CD1c-positive myeloid dendritic cell (primary cell): ENCODE measurements around the gene CDH13.
A peak's percentile ranks its signal among the peaks of the same experiment; 100 is the strongest.

Experiments used
- DNase-seq: peaks from one replicate; pipeline ENCODE4 v3.0.0-alpha.2; 2016; ENCODE audit errors: extremely low spot score

Gene CDH13

DNA sequence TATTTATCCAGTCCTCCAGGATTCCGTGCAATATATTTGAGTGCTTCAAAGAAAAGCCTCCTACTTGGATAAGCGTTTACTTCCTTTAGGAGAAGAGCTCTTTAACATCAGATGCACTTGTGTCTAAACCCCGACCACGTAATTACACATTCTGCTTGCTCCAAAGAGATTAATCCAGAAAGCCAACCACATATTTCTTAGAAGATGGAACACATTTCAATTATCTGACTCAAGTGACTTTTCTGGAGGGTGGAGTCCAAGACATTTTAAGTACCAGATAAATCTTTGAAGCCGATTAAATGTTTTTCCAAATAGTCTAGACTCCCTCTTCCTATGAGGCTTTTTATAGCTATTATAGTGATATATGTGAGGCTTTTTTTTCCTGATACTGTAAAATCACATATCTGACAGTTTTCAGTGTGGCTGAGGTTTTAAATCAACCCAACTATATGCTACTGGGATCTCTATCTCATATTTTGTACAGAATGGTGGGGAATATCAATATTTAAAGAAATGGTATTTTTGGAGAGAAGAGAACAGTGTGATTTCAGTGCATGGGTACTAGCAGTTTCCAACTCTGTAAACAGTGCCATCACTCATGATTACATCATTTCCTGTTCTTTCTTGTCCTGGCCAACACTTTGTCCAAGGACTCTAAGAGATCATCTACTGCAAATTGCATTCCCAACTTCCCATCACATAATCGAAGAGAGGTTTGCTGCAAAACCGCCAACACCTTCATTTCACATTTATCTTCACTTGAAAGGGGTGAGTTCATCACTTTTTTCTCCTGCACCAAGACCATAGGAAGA lies 988.6 kb downstream of the CDH13 start:
- DNase-seq = no peak

DNA sequence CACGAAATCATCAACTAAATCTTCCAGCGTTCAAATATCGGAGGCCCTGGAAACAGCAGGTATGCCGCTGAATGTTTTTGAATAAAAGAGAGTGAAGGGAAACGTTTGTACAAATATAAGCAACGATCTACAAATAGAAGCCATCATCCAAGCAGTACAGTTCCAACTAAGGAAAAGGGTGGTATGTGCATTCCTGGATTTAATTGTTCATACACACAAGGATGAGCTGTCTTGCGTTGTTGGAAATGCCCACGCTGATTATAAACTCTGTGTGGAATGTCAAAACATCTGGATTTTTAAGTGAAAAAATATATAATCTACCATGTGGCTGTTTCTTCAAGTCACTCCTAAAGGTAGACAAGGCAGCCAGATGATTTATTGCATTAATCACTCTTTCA lies 989.2 kb downstream of the CDH13 start:
- DNase-seq = no peak

DNA sequence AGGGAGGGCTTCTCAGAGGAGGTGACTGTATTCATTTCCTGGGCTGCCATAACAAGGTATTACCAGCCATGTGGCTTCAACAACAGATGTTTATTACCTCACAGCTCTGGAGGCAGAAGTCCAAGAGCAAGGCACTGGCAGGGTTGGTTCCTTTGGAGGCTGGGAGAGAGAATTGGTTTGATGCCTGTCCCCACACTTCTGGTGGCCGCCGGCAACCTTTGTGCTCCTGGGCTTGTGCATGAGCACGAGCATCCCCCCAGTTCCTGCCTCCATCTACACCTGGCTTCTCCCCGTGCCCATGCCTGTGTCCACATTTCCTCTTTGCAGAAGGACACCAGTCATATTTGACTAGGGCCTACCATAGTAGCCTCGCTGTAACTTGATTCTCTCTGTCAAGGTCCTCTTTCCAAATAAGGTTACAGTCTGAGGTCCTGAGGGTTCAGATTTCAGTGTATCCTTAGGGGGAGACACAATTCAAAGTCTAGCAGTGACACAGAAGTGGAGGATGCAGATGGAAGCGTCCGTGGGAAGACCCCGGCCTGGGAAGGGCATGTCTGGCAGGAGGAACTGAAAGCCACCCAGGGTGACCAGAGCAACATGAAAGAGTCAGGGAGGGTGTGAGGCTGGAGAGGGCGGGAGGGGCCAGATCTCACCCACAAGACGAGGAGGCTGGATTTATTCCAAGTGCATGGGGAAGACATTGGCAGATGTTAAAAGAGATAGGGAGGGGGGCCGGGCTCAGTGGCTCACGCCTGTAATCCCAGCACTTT lies 992.8 kb downstream of the CDH13 start:
- DNase-seq = peak; percentile 3

DNA sequence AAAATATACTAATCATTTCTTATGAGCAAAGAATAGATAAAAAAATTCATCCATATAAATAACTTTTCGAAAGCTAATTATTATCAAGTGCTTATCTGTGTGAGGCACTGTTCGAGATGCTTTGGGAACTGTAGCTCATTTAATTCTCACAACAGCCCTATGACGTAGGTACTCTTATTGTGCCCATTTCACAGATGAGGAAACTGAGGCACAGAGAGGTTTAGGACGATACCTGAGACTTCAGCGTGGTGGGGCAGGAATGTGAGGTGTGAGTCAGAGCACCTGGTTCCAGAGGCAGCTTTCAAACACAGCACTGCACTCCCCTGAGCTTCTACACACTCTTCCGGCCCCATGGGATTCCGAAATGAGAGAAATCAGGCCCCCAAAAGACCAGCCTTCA lies 995.2 kb downstream of the CDH13 start:
- no peak for DNase-seq

DNA sequence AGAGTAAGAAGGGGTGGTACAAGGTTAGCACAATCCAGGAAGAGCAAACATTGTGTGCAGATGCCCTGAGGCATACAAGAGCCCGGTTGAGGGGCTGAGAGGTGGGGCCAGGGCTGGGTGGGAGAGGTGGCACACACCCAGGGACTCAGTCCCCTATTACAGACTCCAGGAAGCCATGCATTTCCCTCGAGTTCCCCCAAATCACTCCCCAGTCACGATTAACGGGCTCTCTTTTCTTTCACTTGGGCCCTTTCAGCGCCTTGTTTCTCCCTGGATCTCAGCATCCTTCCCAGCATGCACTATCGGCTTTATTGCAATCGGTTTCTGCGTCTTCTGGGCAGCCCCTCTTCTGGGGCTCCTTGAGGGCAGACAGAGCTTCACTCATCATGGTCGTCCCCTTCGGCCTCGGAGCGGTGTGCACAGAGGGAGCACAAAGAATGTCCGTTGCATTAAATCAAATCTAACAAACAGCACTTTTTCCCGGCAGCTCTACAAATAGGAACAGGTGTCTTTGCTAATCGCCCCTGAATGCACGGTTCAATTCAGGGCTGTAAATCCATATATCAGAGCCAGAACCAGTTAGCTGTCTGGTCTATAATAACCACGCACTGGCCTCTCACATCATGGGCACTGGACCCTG lies 996.4 kb downstream of the CDH13 start:
- DNase-seq = no peak

DNA sequence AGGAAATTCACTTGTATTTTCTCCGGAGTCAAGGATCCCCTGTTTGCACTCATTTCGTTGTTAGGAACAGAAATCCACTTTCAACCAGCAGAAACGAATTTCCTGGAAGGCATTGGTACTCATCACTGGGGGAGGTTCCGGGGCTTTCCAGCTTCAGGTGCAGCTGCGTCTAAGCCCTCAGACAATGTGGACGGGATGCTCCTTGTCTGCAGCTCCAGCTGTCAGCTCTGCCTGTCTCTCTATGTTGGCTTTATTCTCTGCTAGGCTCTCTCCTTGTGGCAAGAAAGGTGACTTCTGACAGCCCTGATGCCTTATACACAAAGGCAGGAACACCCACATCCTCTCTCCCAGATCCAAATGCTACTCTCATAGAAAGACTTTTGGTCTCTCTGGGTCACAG lies 997.1 kb downstream of the CDH13 start:
- DNase-seq = no peak

DNA sequence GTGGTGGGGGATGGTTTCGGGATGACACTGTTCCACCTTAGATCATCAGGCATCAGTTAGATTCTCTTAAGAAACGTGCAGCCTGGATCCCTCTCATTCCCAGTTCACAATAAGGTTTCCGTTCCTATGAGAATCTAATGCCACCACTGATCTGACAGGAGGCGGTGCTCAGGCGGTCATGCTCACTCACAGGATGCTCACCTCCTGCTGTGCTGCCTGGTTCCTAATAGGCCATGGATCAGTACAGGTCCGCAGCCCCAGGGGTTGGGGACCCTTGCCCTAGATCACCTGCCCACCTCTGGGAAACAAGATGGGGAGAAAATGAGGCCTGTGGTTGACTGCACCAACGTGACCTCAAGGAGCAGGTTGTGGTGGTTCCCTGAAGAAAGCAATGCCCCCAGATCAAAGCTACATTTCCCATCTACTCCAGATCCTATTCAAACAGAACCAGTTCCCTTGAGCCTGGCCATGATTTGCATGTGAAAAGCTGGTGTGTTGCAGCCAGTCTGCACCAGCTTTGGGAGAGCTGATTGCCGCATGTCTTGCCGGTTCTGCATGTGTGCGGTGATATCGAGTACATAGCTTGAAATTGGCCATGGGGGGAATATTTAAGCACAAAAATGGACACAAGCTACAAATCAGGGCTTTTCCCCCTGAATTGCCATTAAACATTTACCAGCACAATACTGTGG lies 997.8 kb downstream of the CDH13 start:
- no peak for DNase-seq

DNA sequence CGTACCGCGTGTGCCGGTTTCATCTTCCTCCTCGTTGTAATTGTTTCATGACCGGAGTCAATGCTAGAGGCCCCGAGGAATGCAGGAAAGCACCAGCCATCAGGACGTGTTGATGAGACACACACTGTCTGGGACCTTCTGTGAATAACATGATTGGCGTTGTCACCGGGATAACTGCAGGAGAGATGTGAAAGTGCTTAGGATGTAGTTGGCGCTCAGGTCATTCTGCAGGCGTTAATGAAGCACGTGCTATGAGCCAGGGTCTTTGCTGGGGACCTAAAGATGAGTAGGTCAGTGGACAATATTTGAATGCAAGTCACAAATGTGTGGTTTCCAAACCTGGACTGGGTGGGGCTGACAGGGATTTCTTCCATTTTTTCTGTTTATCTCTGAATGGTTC lies 999.4 kb downstream of the CDH13 start:
- DNase-seq = no peak

DNA sequence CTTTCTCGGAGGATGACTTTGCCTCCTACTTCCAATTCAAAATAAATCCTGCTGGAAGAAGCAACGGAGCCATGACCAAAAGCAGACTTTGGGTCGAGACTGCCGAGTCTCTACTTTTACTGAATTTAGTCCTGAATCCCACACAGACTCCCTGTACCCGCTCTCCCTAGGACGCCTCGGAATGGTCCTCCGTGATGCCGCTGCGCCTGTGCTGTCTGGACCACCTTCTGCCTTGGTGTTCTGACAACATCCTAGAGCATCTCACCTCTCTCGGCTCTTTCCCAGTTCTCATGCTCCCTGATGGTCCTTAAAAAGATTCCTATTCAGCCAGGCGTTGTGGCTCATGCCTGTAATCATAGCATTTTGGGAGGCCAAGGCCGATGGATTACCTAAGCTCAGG lies 999.9 kb downstream of the CDH13 start:
- DNase-seq = no peak

DNA sequence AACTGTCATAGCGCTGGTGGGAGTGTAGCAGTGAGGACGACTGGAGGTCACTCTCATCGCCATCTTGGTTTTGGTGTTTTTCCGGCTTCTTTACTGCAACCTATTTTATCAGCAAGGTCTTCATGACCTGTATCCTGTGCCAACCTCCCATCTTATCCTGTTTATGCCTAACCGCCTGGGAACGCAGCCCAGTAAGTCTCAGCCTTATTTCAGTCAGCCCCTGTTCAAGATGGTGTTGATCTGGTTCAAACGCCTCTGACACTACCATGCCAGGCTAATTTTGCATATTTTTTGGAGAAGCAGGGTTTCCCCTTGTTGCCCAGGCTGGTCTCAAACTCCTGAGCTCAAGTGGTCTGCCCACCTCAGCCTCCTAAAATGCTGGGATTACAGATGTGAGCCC lies 1001.2 kb downstream of the CDH13 start:
- DNase-seq = no peak

DNA sequence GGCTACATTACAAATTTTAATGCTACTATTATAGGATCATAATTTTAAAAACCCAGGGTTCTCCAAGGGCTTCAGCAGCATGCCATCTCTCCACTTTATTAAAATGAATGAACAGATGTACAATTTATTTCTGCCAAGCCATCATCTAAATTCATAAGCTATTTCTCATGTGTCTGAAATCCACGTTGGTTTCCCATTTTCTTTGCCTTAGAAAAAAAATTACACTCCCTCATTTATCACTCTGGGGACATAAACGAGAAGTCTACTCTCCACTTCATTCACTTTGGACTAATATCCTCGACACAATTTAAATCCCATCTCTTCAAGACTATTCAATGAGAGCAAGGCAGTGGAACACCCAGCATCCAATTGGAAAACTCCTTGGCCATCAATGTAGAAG lies 1002.7 kb downstream of the CDH13 start:
- DNase-seq = no peak

DNA sequence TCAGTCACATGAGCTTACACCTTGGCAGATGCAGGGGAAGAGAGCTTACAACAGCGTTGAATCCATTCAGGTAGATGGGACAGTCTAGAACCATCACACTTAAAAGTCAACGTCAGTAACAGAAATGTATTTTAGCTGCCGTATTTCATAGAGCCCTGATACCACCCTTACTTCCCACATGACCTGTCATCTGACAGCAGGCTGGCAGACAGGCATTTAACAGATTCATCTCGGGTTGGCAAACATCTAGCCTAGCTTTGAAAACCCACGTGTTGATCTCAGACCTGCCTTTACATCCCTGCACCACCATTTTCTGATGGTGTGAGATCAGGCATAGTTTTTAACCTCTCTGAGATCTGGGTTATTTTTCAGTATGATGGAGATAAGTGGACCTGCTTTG lies 1003.1 kb downstream of the CDH13 start:
- no peak for DNase-seq

DNA sequence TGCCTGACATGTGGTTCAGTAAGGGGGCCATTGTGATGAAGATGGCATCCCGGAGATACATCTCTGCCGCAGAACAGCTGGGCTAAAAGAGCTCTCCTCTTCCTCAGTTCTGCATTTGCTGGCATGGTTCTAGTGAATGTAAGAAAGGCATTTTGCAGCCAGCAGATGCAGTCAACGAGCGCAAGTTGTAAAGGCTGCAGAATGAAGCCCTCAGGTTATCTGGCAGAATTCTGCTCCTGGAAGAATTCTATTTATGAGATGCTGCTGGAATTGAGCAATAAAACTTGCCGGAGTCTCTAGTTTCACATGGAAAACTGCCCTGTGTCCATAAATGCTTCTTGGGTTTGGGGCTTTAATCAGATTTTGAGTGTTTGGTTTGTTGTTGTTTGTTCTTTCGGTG lies 1004.2 kb downstream of the CDH13 start:
- DNase-seq = no peak

DNA sequence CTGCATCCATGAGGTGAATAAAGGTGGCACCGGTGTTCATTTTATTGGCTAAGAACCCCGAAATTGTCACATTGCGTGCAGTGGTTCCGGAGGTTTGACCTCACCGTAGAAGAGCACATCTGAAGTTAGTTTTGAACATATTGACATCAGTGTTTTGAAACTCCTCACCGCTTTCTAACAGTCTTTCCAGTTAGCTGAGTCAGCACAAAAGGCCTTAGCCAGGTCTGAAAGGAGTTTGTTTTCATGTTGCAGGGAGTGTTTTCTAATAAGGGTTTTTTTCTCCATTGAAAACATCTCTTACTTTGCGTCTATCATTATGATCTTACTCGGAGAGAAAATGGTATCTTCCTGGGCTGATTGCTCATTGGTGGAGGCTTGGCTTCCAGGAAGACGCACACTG lies 1006.5 kb downstream of the CDH13 start:
- no peak for DNase-seq

DNA sequence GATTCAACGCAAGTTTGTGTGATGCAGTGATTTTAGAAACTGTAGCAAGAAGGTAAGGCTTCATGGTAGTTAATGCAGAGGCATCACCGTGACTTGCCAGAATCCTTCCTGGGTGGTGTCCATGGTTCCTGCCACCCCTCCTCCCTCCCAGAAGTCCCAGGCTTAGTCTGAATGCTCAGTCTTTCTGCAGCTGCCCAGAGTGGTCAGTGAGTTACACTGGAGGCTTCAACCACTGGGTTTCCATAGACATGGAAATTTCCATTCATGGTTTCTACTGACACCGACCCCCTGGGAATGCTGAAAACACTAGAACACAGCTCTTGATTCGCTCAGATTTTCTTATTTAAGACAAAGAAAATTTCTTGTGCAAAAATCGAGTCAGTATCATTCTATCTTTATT lies 1021.6 kb downstream of the CDH13 start:
- DNase-seq = no peak

DNA sequence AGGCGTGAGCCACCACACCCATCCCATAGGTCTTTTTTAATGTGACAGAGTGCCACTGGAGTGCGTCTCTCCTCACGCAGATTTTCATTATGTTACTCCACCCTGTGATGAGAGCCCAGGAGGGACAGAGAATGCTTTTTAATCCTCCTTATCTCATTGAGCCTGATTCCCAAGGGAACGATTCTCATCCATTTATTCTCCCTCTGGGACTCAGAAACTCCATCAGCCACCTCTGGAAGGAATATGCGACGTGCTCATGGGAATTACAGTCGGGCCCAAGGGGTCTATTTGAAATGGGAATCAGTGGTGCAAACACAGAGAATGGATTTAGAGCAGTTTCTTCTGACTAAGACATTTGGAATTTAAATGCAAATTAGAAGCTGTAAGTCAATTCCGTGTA lies 1025.1 kb downstream of the CDH13 start:
- no peak for DNase-seq

DNA sequence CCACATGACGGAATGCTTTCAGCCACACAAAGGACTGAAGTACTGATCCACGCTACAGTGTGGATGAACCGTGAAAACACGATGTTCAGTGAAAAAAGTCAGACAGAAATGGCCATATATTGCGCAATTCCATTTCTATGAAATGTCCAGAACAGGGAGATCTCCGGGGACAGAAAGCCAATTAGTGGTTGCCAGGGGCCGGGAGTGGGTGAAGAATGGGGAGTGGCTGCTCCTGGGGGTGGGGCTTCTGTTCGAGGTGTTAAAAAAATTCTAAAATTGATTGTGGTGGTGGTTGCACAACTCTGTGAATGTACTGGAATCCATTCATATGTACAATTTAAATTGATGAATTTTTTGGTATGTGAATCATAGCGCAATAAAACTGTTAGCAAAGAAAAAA lies 1026.2 kb downstream of the CDH13 start:
- DNase-seq = no peak

DNA sequence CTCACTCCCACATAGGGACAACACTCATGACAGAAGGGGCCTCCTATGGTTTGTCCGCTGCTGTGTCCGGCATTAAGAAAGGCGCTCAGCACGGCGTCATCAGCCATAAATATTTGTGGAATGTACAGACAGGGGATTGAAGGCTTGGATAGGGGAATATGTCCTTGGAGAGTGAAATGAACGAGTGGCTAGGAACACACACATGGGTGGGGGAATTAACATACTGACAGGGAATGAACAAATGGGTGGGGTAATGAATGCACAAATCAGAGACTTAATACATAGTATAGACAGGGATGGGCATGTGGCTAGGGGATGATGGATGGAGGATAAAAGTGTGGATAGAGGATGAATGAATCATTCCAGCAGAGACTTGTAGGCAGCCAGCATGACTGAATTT lies 1027.0 kb downstream of the CDH13 start:
- DNase-seq = no peak

DNA sequence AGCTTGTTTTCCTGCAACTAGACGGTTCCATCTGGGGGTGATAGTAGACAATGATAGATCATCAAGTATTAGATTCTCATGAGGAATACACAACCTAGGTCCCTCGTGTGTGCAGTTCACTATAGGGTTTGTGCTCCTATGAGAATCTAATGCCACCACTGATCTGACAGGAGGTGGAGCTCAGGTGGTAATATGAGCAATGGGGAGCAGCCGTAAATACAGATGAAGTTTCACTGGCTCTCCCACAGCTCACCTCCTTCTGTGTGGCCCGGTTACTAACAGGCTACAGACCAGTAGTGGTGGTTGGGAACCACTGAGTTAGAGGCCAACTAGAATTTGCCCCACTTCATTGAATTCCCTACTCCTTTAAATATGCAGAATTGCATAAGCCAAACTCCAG lies 1033.5 kb downstream of the CDH13 start:
- DNase-seq = no peak

DNA sequence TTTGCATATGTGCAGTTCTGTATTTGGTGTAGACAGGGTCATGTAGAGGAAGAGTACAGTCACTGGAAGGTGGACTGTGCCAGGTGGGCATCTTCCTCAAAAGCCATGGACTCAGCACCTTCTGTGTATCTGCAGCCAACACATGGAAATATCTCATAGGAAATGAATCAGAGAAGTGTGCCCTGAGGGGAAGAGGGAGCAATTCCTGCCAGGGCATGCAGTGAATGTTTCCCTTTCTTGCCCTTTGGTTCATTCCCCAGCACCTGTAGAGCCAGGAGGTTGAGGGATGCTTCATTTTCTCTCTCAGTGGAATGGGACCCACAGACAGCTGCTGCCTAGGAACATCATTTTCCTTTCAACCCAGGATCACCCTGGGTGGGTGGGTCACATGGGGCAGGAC lies 1034.9 kb downstream of the CDH13 start:
- no peak for DNase-seq

DNA sequence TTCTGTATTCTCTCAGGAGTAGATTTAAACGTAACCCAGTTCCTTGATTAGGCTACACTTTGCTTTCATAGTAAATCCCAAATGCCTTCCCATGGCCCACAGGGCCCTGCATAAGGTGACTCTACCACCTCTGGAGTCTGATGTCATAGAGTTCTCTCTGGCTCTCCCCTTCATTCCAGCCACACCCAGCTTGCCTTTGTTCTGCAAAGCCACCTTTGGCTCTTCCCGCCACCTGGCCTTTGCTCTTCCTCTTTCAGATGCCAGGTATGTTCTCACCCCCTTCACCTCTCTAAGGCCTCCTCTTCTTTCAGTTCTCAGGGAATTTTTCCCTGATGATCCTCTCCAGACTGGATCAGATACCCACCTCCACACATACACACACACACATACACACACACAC lies 1039.7 kb downstream of the CDH13 start:
- DNase-seq = no peak

DNA sequence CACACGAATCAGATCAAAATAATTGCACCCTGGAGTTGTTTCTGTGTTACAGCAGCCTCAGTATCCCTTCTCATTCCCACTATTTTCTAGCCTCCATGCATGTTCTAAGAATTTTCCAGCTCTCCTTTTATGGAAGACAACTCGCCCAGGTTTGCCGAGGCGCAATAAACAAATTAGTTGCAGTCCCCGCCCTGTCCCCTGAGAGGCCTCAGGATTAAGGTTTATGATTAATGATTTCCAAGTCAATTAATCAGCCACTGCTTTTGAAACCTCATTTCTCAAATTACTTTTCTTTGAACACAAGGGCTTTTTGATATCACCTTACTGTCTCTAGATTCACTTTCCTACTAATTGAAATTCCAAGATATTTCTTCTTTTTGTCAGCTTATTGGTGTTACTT lies 1042.7 kb downstream of the CDH13 start:
- DNase-seq = no peak
